BLaER1 (cell line): ENCODE measurements around the gene CSTPP1.
"Not testable (repeated sequence)": the region's sequence is repeated elsewhere in the genome, so short reads cannot be mapped to it uniquely, and the experiment has no call there.

Experiments used
- H3K27ac ChIP-seq: shearing (Covaris generic); formaldehyde crosslinking; 2 replicates; pipeline ENCODE4 v1.8.1; 2022
- H3K27me3 ChIP-seq: shearing (Covaris generic); formaldehyde crosslinking; 2 replicates; pipeline ENCODE4 v1.8.1; 2022
- H3K36me3 ChIP-seq: shearing (Covaris generic); formaldehyde crosslinking; 2 replicates; pipeline ENCODE4 v1.8.1; 2022
- H3K4me1 ChIP-seq: shearing (Covaris generic); formaldehyde crosslinking; 2 replicates; pipeline ENCODE4 v1.8.1; 2022
- H3K4me2 ChIP-seq: shearing (Covaris generic); formaldehyde crosslinking; 2 replicates; pipeline ENCODE4 v1.8.1; 2022
- H3K4me3 ChIP-seq: shearing (Covaris generic); formaldehyde crosslinking; 2 replicates; pipeline ENCODE4 v1.8.1; 2022
- H3K9ac ChIP-seq: shearing (Covaris generic); formaldehyde crosslinking; 2 replicates; pipeline ENCODE4 v1.8.1; 2022
- H3K9me3 ChIP-seq: shearing (Covaris generic); formaldehyde crosslinking; 2 replicates; pipeline ENCODE4 v1.8.1; 2022
- H4K20me1 ChIP-seq: shearing (Covaris generic); formaldehyde crosslinking; 2 replicates; pipeline ENCODE4 v1.8.1; 2022
- Cebpa-rat ChIP-seq: shearing (Covaris generic); IDR thresholded peaks from 2 replicates; pipeline ENCODE4 v1.8.1; 2022

CSTPP1 gene

GRCh38 chr11:47201015-47201414, 264.5 kb downstream of the CSTPP1 start:
- H3K4me2 ChIP-seq, result no peak overlapping the region
- no peaks in the 10 kb centered on the region for H4K20me1 ChIP-seq
- no peaks in the 10 kb centered on the region for H3K27me3 ChIP-seq
- H3K36me3 ChIP-seq, result no peaks in the 10 kb centered on the region
- no peaks in the 10 kb centered on the region for H3K4me1 ChIP-seq
- H3K27ac ChIP-seq, result no peak overlapping the region
- no peaks in the 10 kb centered on the region for H3K9me3 ChIP-seq
- no peak overlapping the region for H3K4me3 ChIP-seq
- H3K9ac ChIP-seq, result no peak overlapping the region
- TF ChIP-seq Cebpa-rat, result no peak

DNA sequence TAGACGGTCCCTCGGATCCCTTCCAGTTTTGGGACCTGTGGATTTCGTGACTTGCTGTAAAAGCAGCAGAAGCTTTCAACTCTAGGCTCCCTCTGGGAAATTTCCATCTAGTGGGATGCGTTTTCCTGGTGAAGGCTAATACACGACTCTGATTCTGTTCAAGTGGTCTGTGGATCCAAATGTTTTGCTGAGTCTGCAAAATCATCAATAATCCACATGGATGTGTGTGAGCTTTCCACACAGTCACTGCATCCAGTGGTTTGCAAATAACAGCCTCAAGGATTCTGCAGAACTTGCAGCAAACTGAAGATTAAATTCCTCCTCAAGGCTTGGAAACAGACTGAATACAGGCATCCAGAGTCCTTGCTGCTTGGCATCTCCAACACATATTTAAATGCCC, 266.0 kb downstream of the CSTPP1 start:
- Histone ChIP-seq H3K4me1 (no peaks in the 10 kb centered on the region), H3K9ac (no peak overlapping the region), H3K9me3 (no peaks in the 10 kb centered on the region), H3K27me3 (no peaks in the 10 kb centered on the region), H3K36me3 (no peaks in the 10 kb centered on the region), H3K4me3 (no peak overlapping the region), H3K27ac (no peak overlapping the region), H4K20me1 (no peaks in the 10 kb centered on the region), H3K4me2 (no peak overlapping the region)
- no peak for TF ChIP-seq Cebpa-rat

- Histone ChIP-seq H3K9me3 (no peaks in the 10 kb centered on the region), H4K20me1 (no peaks in the 10 kb centered on the region), H3K27me3 (no peaks in the 10 kb centered on the region), H3K36me3 (no peaks in the 10 kb centered on the region), H3K4me1 (no peaks in the 10 kb centered on the region), H3K9ac (no peak overlapping the region), H3K27ac (no peak overlapping the region), H3K4me2 (no peak overlapping the region), H3K4me3 (no peak overlapping the region)
- no peak for TF ChIP-seq Cebpa-rat
Observed at GRCh38 chr11:47204637-47204989, 268.1 kb downstream of the CSTPP1 start.

GRCh38 chr11:47206577-47206976, 270.0 kb downstream of the CSTPP1 start:
- not testable (repeated sequence) for H3K4me1 ChIP-seq, H3K9me3 ChIP-seq, H3K9ac ChIP-seq, H3K4me2 ChIP-seq, H3K27me3 ChIP-seq, H4K20me1 ChIP-seq, H3K36me3 ChIP-seq, H3K4me3 ChIP-seq, H3K27ac ChIP-seq

DNA sequence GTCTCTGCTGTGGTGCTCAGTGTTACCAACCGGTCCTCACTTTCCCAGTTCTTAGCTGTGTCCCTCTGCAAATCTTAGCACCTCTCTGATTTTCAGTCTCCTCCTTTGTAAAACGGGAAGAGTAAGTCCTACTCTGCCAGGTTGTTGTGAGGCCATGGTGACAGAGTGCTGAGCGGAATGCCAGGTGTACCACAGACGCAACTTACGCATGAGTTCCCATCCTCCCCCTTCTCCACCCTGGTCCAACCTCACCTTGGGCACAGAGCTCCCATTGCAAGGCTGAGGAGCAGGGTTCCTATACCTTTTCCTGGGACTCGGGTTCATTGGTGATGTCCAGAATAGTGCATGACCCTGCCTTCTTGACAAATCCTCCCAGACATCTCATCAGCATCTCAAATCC, 270.9 kb downstream of the CSTPP1 start:
- no peaks in the 10 kb centered on the region for H3K4me1 ChIP-seq
- no peak overlapping the region for H3K9ac ChIP-seq
- no peak overlapping the region for H3K4me2 ChIP-seq
- H3K27me3 ChIP-seq, result no peaks in the 10 kb centered on the region
- TF ChIP-seq Cebpa-rat, result no peak
- H3K9me3 ChIP-seq, result no peaks in the 10 kb centered on the region
- H3K36me3 ChIP-seq, result no peaks in the 10 kb centered on the region
- H4K20me1 ChIP-seq, result no peaks in the 10 kb centered on the region
- no peak overlapping the region for H3K4me3 ChIP-seq
- no peak overlapping the region for H3K27ac ChIP-seq

DNA sequence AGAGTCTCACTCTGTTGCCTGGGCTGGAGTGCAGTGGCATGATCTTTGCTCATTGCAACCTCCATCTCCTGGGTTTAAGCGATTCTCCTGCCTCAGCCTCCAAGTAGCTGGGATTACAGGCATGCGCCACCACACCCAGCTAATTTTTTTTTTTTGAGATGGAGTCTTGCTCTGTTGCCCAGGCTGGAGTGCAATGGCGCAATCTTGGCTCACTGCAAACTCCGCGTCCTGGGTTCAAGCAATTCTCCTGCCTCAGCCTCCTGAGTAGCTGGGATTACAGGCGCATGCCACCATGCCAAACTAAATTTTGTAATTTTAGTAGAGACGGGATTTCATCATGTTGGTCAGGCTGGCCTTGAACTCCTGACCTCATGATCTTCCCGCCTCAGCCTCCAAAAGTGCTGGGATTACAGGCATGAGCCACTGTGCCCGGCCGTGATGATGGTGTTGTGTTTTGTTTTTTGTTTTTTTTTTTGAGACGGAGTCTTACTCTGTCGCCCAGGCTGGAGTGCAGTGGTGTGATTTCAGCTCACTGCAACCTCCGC, 271.5 kb downstream of the CSTPP1 start:
- not testable (repeated sequence) for H3K4me2 ChIP-seq, H3K27me3 ChIP-seq, H3K9ac ChIP-seq, H3K27ac ChIP-seq, H3K36me3 ChIP-seq, H3K4me3 ChIP-seq, H3K4me1 ChIP-seq, H4K20me1 ChIP-seq, H3K9me3 ChIP-seq

- no peaks in the 10 kb centered on the region for H4K20me1 ChIP-seq
- H3K4me2 ChIP-seq, result no peak overlapping the region
- H3K4me1 ChIP-seq, result peaks cover 3% of the 10 kb centered on the region
- no peaks in the 10 kb centered on the region for H3K27me3 ChIP-seq
- H3K4me3 ChIP-seq, result no peak overlapping the region
- H3K36me3 ChIP-seq, result no peaks in the 10 kb centered on the region
- no peak overlapping the region for H3K9ac ChIP-seq
- no peak for TF ChIP-seq Cebpa-rat
- H3K9me3 ChIP-seq, result no peaks in the 10 kb centered on the region
- no peak overlapping the region for H3K27ac ChIP-seq
Observed at GRCh38 chr11:47208628-47209027, 272.1 kb downstream of the CSTPP1 start.
